ENCODE measurements around the gene CENPO. TPM values are rescaled to one million over a fixed set of nuclear protein-coding genes. Genes with fewer than 3 reads are reported as not detected.

Gene CENPO
- total RNA-seq, 2 experiments from 2014 or later, result 53.6 to 59.2 TPM

GRCh38 chr2:24816404-24816803, 23.2 kb downstream of the CENPO start:
- ChIA-PET CTCF (ENCODE audit: unreplicated experiment) (no interaction called here), POLR2A (no interaction called here)
- H3K36me3 ChIP-seq (ENCODE audit: insufficient read depth, low read length), result peaks cover 99% of the 10 kb centered on the region
- DNase-seq (ENCODE audit: low spot score), result no peak
- intact Hi-C loops (cut with micrococcal nuclease; ENCODE audit: unreplicated experiment), result no loop called here
- no TSS peak for BruUV-seq (replicated peaks)
- peaks cover 5% of the 10 kb centered on the region; the same call in 1 of the 2 replicates for H4K20me1 ChIP-seq (ENCODE audit: insufficient read depth, low read length)
- H3K9me3 ChIP-seq (ENCODE audit: low read length), result 0 out of 2 replicates have a peak, but pooled peaks cover 8% of the 10 kb centered on the region
- no peak overlapping the region for H3K4me3 ChIP-seq (ENCODE audit: low read depth, low read length, poor library complexity, severe bottlenecking)
- no peaks in the 10 kb centered on the region for H3K4me1 ChIP-seq (ENCODE audit: insufficient read depth, low read length, poor library complexity, severe bottlenecking)
- H2AFZ ChIP-seq (ENCODE audit: low read length), result no peak overlapping the region
- H3K27ac ChIP-seq (ENCODE audit: low read depth, low read length, poor library complexity, severe bottlenecking), result no peak overlapping the region
- TF ChIP-seq EZH2phosphoT487 (IDR thresholded peaks at IDR 0.05; ENCODE audit: borderline replicate concordance, low read depth, low read length) (no peak), CTCF (conservative IDR thresholded peaks at IDR 0.05; ENCODE audit: low read length) (no peak)
- no peak overlapping the region for H3K4me2 ChIP-seq (ENCODE audit: low read length)
- peaks cover 30% of the 10 kb centered on the region for H3K79me2 ChIP-seq (ENCODE audit: insufficient read depth, low read depth, low read length)
- no peaks in the 10 kb centered on the region for H3K9me2 ChIP-seq (ENCODE audit: insufficient read depth, low read length)

GRCh38 chr2:24816884-24817283, 23.7 kb downstream of the CENPO start:
- ChIA-PET POLR2A (interaction anchor here (1.0 kb wide), 1 partner anchor 9 kb away, joined by 3 read pairs; no protein-coding TSS in a partner anchor), CTCF (ENCODE audit: unreplicated experiment) (no interaction called here)
- TF ChIP-seq CTCF (conservative IDR thresholded peaks at IDR 0.05; ENCODE audit: low read length), result no peak
- Histone ChIP-seq H3K9me2 (ENCODE audit: insufficient read depth, low read length) (no peaks in the 10 kb centered on the region), H3K9me3 (ENCODE audit: low read length) (0 out of 2 replicates have a peak, but pooled peaks cover 8% of the 10 kb centered on the region), H3K27ac (ENCODE audit: low read depth, low read length, poor library complexity, severe bottlenecking) (no peak overlapping the region), H3K4me3 (ENCODE audit: low read depth, low read length, poor library complexity, severe bottlenecking) (no peak overlapping the region), H3K36me3 (ENCODE audit: insufficient read depth, low read length) (peaks cover 100% of the 10 kb centered on the region), H2AFZ (ENCODE audit: low read length) (no peak overlapping the region), H3K4me2 (ENCODE audit: low read length) (no peak overlapping the region), H3K79me2 (ENCODE audit: insufficient read depth, low read depth, low read length) (peaks cover 27% of the 10 kb centered on the region), H3K4me1 (ENCODE audit: insufficient read depth, low read length, poor library complexity, severe bottlenecking) (no peaks in the 10 kb centered on the region), H4K20me1 (ENCODE audit: insufficient read depth, low read length) (peaks cover 5% of the 10 kb centered on the region; the same call in 1 of the 2 replicates)
- intact Hi-C loops (cut with micrococcal nuclease; ENCODE audit: unreplicated experiment), result no loop called here
- BruUV-seq (replicated peaks), result no TSS peak
- no peak for DNase-seq (ENCODE audit: low spot score)

GRCh38 chr2:24818721-24819167, 25.5 kb downstream of the CENPO start:
- no peaks in the 10 kb centered on the region for H3K9me3 ChIP-seq (ENCODE audit: low read length)
- DNase-seq (ENCODE audit: low spot score), result no peak
- H3K4me2 ChIP-seq (ENCODE audit: low read length), result no peak overlapping the region
- ChIA-PET CTCF (ENCODE audit: unreplicated experiment) (no interaction called here), POLR2A (interaction anchor here (1.2 to 1.3 kb wide), 2 partner anchors 10 to 26 kb away, joined by 4 to 5 read pairs; no protein-coding TSS in a partner anchor)
- no peak overlapping the region for H3K4me3 ChIP-seq (ENCODE audit: low read depth, low read length, poor library complexity, severe bottlenecking)
- H3K79me2 ChIP-seq (ENCODE audit: insufficient read depth, low read depth, low read length), result peaks cover 8% of the 10 kb centered on the region; the same call in 1 of the 2 replicates
- H3K9me2 ChIP-seq (ENCODE audit: insufficient read depth, low read length), result no peaks in the 10 kb centered on the region
- TF ChIP-seq CTCF (conservative IDR thresholded peaks at IDR 0.05; ENCODE audit: low read length) (no peak), EZH2phosphoT487 (IDR thresholded peaks at IDR 0.05; ENCODE audit: borderline replicate concordance, low read depth, low read length) (no peak)
- BruUV-seq (replicated peaks), result no TSS peak
- H2AFZ ChIP-seq (ENCODE audit: low read length), result no peak overlapping the region
- no peaks in the 10 kb centered on the region; the same call in 1 of the 2 replicates for H4K20me1 ChIP-seq (ENCODE audit: insufficient read depth, low read length)
- H3K27ac ChIP-seq (ENCODE audit: low read depth, low read length, poor library complexity, severe bottlenecking), result no peak overlapping the region
- intact Hi-C loops (cut with micrococcal nuclease; ENCODE audit: unreplicated experiment), result no loop called here
- H3K4me1 ChIP-seq (ENCODE audit: insufficient read depth, low read length, poor library complexity, severe bottlenecking), result no peaks in the 10 kb centered on the region
- peaks cover 100% of the 10 kb centered on the region for H3K36me3 ChIP-seq (ENCODE audit: insufficient read depth, low read length)
